8988T (cell line): ENCODE data around the gene HSD17B11.
"Not testable (repeated sequence)": the region's sequence is repeated elsewhere in the genome, so short reads cannot be mapped to it uniquely, and the experiment has no call there.

Source experiments
- DNase-seq: peaks from one replicate; pipeline ENCODE4 v3.0.0; 2011

The HSD17B11 gene, protein sequence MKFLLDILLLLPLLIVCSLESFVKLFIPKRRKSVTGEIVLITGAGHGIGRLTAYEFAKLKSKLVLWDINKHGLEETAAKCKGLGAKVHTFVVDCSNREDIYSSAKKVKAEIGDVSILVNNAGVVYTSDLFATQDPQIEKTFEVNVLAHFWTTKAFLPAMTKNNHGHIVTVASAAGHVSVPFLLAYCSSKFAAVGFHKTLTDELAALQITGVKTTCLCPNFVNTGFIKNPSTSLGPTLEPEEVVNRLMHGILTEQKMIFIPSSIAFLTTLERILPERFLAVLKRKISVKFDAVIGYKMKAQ

GRCh38 chr4:87390891-87391575 lies at the start of gene HSD17B11:
Gene HSD17B11, minus strand, starts transcription at chr4:87391188. Its CDS starts 118 bp downstream, at chr4:87391070.
- peak; percentile 49 for DNase-seq

GRCh38 chr4:87433342-87433741 lies 42.4 kb upstream of the HSD17B11 start:
- DNase-seq = no peak

DNA sequence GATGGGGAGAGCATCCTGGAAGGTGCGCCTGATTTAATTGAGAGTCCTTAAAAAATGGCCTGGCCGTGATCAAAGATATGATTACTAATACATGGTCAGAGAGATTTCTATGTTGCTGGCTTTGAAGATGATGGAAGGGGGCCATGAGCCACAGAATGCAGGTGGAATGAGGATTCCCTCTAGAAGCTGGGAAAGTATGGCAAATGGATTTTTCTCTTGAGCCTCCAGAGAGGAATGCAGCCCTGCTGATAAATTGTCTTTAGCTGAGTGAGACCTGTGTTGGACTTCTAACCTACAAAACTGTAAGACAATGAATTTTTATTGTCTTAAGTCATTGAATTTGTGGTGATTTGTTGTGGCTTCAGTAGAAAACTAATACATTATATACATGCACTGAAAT lies 39.0 kb upstream of the HSD17B11 start:
- DNase-seq = no peak

DNA sequence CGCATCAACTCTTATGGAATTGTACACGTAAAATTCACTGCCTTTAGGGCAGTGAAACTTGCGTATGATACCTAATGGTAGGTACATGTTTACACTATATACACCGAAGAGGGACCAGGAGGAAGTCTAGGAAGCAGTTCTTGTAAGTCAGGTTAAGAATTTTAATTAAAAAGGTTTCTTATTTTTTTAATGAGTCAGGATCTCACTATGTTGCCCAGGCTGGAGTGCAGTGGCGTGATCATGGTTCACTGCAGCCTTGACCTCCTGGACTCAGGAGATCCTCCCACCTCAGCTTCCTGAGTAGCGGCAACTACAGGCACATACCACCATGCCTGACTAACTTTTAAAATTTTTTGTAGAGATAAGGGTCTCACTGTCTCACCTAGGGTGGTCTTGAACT lies 38.0 kb upstream of the HSD17B11 start:
- no peak for DNase-seq

GRCh38 chr4:87427518-87427868 lies 36.5 kb upstream of the HSD17B11 start:
- DNase-seq = no peak

DNA sequence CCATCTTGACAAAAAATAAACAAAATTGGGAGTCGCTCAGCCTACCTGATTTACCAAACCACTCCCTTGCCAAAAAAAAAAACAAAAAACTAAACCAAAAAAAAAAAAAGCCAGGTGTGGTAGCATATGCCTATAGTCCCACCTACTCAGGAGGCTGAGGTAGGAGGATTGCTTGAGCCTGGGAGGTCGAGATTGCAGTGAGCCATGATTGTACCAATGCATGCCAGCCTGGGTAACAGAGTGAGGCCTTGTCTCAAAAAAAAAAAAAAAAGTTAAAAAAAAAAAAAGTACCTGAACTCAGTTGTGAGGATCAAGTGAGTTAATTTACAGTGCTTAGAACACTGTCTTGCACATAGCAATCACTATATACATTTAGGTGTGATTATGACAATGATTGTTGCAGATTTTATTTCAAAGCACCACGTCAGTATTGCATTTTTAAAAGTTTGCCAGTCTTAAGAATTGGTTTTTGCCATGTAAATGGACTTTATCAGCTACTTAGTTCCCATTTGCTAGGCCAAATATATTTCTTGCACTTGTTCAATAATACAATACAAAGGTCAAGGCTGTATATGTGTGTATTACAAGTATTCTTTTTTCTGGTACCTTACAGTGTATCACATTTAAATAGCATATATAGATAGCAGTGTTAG lies 36.0 kb upstream of the HSD17B11 start:
- no peak for DNase-seq

GRCh38 chr4:87425711-87426110 lies 34.7 kb upstream of the HSD17B11 start:
- DNase-seq = no peak

GRCh38 chr4:87424099-87424543 lies 33.1 kb upstream of the HSD17B11 start:
- DNase-seq = not testable (repeated sequence)

DNA sequence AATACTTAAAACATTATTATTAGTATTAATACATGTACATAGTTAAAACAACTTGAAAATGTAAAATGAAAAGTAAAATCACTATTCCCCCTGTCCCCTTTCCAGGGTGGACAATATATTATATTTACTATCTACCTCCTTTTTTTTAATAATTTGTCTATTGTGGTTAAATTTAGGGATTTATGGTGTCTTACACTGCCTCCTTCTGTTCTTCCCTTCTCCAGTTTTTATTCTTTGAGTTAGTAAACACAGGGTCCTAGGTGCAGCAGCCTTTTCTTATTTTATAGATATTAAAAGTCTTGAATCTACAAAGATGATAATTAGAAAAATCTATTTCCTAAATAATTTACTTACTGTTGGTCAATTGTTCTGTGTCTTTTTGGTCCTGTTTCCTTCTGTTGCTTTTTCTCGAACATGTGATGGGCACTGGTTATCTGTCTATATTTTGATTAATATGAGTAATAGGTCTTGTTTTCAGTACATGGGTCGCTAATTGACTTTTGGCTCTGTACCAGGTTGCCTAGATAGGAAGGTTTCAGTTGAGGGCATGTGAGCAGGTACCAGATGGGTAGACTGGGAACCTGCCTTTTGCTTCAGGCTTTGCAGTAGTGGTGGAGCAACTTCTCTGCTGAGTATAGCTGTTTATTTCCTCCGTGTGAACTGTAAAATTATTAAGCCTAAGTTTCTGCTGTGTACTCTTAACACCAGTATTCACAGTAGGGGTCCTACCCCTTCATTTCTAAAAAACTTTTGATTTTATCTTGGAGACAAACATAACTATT lies 32.5 kb upstream of the HSD17B11 start:
- DNase-seq = no peak

DNA sequence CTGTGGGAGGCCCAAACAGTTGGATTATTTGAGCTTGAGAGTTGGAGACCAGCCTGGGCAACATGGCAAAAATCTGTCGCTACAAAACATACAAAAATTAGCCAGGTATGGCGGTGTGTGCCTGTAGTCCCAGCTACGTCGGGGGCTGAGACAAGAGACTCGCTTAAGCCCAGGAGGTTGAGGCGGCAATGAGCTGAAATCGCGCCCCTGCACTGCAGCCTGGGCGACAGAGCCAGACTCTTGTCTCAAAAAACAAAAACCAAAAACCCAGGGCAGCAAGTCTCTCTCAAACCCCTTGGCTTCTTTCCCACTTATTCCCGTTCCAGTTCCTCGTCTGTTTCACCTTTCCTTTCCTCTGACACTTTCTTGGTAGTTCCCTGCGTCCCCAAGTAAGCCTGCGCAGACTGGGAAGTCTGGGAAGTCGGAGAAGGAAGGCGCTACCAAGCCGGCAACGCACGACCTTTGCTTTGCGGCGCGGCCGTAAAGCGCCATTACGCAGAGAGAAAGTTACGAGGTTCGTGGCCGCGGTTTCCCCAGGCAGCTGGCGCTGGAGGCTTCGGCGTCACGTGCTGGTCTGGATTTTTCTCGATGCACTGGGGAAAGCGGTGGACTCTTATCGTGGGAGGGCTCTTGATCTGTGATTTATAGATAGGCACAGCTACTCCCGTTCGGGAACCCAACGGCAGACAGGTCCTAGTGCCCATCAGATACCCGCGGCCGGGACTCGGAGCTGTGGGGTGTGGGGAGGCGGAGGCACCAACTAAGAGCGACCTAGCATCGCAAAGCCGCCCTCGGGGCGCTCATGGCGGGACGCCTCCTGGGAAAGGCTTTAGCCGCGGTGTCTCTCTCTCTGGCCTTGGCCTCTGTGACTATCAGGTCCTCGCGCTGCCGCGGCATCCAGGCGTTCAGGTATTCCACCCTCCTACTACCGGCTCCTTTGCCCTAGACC lies 31.4 kb upstream of the HSD17B11 start, which contains the start of gene NUDT9:
Gene NUDT9 (plus strand): TSS at position 470 of the 949 bp plus-strand sequence. CDS start 333 bp downstream, at position 803.
- peak; percentile 37 for DNase-seq

DNA sequence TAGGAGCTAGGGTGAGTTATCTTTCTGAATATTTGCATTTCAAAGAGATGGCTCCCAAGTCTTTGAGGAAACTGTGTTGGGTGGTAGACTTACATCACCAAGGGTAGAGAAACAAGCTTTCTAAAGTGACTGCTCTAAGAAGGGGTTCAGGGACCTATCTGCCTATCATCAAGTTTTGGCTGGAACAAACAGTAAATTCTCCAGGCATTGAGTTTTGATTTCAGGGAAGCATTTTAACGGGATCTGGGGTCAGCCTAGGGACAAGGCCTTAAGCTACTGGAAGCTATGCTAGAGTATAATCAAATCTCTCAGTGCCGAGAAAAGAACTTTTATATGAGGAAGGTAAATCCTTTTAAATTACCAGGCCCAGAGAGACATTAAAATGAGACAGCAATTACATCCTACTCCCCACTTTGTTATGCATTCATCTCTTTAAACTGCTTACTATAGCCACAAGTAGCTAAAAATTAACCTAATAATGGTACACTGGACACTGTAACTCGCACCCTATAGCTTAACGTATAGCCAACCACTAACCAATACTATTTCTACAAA lies 29.4 kb upstream of the HSD17B11 start:
- DNase-seq = no peak

- no peak for DNase-seq
Measured at GRCh38 chr4:87419578-87420249, 28.7 kb upstream of the HSD17B11 start.

GRCh38 chr4:87418410-87418809 lies 27.4 kb upstream of the HSD17B11 start:
- DNase-seq = not testable (repeated sequence)

- no peak for DNase-seq
Measured at GRCh38 chr4:87416965-87417364, 26.0 kb upstream of the HSD17B11 start.

DNA sequence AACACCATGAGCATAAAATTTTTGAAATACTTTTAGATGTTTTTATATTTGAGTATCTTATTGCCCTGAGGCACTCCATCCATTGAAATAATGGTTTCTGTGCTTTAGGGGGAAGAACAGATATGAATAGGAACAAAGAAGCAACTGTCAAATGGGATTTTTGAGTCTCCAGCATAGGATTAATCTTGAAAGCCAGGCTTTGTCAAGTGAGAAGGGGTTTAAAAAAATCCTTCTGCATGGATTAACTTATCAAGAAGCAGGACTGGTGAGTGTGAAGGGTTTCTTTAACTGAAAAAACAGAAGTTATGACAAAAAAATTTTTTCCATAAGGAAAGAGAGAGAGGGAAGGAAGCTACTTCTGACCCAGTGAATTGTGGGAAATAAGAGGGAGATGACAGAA lies 23.8 kb upstream of the HSD17B11 start:
- no peak for DNase-seq

DNA sequence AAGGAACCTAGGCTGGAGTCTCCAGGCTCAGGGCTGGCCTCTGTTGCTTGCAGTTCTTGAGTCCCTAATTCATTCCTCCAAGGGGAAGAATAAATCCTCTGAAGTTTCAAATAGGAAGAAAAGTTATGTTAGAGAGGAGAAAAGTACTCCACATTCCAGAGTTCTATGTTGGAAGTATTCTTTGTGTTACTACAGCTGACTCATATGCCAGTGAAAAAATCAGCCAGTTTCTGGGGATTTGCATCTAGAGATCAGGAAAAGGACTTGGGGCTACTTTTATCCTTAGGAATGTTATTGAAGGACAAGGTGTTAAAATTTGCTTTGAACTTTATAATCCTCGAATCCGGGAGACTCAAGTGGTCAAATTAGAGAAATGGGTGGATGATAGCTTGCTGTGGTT lies 19.7 kb upstream of the HSD17B11 start:
- no peak for DNase-seq

DNA sequence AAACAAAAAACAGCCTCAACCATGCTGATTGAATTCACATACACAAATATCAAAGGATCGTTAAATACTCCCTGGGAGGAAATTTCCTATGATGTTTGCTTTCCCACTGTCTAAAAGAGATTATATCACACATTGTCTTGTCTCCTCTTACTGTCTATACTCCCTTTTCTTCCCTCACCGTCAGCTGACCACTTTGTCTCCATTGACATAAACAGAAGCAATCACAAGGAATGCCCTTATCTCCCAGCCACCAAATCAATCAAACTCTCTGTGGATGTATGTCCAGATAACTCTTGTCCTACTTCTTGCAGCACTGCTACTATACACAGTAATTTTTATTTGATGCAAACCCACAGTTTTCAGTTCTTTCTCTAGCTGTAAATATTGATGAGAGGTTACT lies 19.2 kb upstream of the HSD17B11 start:
- DNase-seq = no peak

DNA sequence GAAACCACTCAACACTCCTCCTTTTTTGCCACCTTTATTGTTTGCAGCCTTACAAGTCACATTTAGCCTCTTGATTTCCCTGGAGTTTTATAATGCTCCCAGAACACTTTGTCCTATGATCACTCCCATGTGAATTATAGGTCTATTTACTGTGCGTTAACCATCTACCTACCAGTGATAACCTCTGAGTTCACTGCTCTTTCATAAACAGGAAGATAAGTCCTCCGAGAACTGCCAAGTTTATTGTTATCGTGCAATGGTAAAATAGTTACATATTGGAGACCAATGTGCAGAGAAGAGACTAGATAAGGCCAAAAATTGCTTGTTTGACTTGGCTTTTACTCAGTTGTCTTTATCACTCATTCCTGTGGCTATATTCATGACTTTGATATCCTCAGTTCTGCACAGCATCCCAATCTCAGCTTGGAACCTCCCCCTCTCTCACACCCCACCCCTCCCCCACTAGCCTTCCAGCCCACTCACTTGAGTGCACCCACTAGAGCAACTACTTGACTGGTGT lies 18.5 kb upstream of the HSD17B11 start:
- DNase-seq = no peak

GRCh38 chr4:87406902-87407301 lies 15.9 kb upstream of the HSD17B11 start:
- not testable (repeated sequence) for DNase-seq

- DNase-seq = no peak
Measured at GRCh38 chr4:87406462-87406861, 15.5 kb upstream of the HSD17B11 start.
